SK-N-SH (cell line): ENCODE data around the gene CENPX. TPM values are rescaled to one million over a fixed set of nuclear protein-coding genes. Genes with fewer than 3 reads are reported as not detected.
A peak's percentile ranks its signal among the peaks of the same experiment; 100 is the strongest.

ENCODE experiments used
- CTCF ChIA-PET: fragments of 300-600, 350-600 bp; formaldehyde crosslinking; extraction: SDS; loops from one replicate; lab custom pipeline; 2021; lab: Yijun Ruan, JAX
- POLR2A ChIA-PET: fragments of 350-600 bp; sonication (Branson Sonifier 250); formaldehyde crosslinking; extraction: SDS; loops from one replicate; lab custom pipeline; 2020; ENCODE audit warnings: antibody characterized with exemption, inconsistent platforms; lab: Yijun Ruan, JAX
- DNase-seq: peaks from one replicate; pipeline ENCODE4 v3.0.0; 2012
- H2AFZ ChIP-seq: fragments of 200-600 bp; sonication (generic); 2 replicates; pipeline ENCODE4 v1.8.1; 2016; ENCODE audit warnings: antibody characterized with exemption, mild to moderate bottlenecking, low read depth
- H3F3A ChIP-seq: fragments of 200-600 bp; sonication (generic); replicated peaks from 2 replicates; pipeline ENCODE3; 2016; ENCODE audit warnings: antibody characterized with exemption, mild to moderate bottlenecking; ENCODE audit not compliant: insufficient read depth
- H3K27ac ChIP-seq, 2 experiments: fragments of 200-500 bp in 1 of 2; fragments of 200-600 bp in 1 of 2; sonication (Bioruptor generic) in 1 of 2; sonication (generic), shearing (Covaris generic) in 1 of 2; 2 replicates each; pipeline versions ENCODE4 v1.5.1 to v1.6.1; 2014 to 2016; ENCODE audit warnings: low read depth in 2 of 2, inconsistent platforms in 1 of 2, low read length in 1 of 2, mild to moderate bottlenecking in 1 of 2, mixed read lengths in 1 of 2
- H3K27me3 ChIP-seq: fragments of 200-600 bp; sonication (generic), shearing (Covaris generic); 2 replicates; pipeline ENCODE4 v1.6.1; 2016; ENCODE audit warnings: mixed run types; ENCODE audit not compliant: insufficient read depth
- H3K36me3 ChIP-seq, 2 experiments: fragments of 200-500 bp in 1 of 2; fragments of 200-600 bp in 1 of 2; sonication (Bioruptor generic) in 1 of 2; sonication (generic) in 1 of 2; replicated peaks in 1 of 2; 2 replicates each; pipeline versions ENCODE3 to v1.5.1; 2014 to 2016; ENCODE audit warnings: low read length in 1 of 2, mild to moderate bottlenecking in 1 of 2; ENCODE audit not compliant: insufficient read depth in 2 of 2, control insufficient read depth in 1 of 2
- H3K4me1 ChIP-seq, 2 experiments: fragments of 200-500 bp in 1 of 2; fragments of 200-600 bp in 1 of 2; sonication (Bioruptor generic) in 1 of 2; sonication (generic), shearing (Covaris generic) in 1 of 2; 2 replicates each; pipeline versions ENCODE4 v1.5.1 to v1.6.1; 2014 to 2016; ENCODE audit warnings: low read depth in 1 of 2, low read length in 1 of 2, mixed run types in 1 of 2; ENCODE audit not compliant: insufficient read depth in 2 of 2, control insufficient read depth in 1 of 2
- H3K4me2 ChIP-seq: fragments of 200-600 bp; sonication (generic), shearing (Covaris generic); 2 replicates; pipeline ENCODE4 v1.6.1; 2017; ENCODE audit warnings: mixed run types
- H3K4me3 ChIP-seq, 2 experiments: fragments of 200-500 bp in 1 of 2; fragments of 200-600 bp in 1 of 2; sonication (Bioruptor generic) in 1 of 2; sonication (generic), shearing (Covaris generic) in 1 of 2; 2 replicates each; pipeline versions ENCODE4 v1.5.1 to v1.8.1; 2014 to 2016; ENCODE audit warnings: low read depth in 2 of 2, inconsistent platforms in 1 of 2, low read length in 1 of 2, mild to moderate bottlenecking in 1 of 2, mixed read lengths in 1 of 2, moderate library complexity in 1 of 2
- H3K79me2 ChIP-seq: fragments of 200-600 bp; sonication (generic); 2 replicates; pipeline ENCODE4 v1.8.1; 2017; ENCODE audit warnings: mild to moderate bottlenecking; ENCODE audit not compliant: insufficient read depth
- H3K9ac ChIP-seq: fragments of 200-600 bp; sonication (generic); 2 replicates; pipeline ENCODE4 v1.6.1; 2017; ENCODE audit warnings: mixed run types
- H3K9me2 ChIP-seq: fragments of 200-600 bp; sonication (generic); 2 replicates; pipeline ENCODE4 v1.6.1; 2017; ENCODE audit warnings: mixed run types
- H3K9me3 ChIP-seq: fragments of 200-600 bp; sonication (generic); 2 replicates; pipeline ENCODE4 v1.6.1; 2017; ENCODE audit warnings: mixed run types, mild to moderate bottlenecking, moderate library complexity
- H4K20me1 ChIP-seq: fragments of 200-600 bp; sonication (generic); 2 replicates; pipeline ENCODE4 v1.6.1; 2017; ENCODE audit warnings: mild to moderate bottlenecking, mixed run types; ENCODE audit not compliant: insufficient read depth
- CHD2 ChIP-seq: fragments of 150-350 bp; IDR thresholded peaks from 2 replicates; pipeline ENCODE4 v1.6.1; 2018; ENCODE audit warnings: low read length; ENCODE audit not compliant: partially characterized antibody
- GABPA ChIP-seq: IDR thresholded peaks from 2 replicates; pipeline ENCODE4 v1.4.0; 2012; ENCODE audit warnings: low read depth, mild to moderate bottlenecking
- MXI1 ChIP-seq: IDR thresholded peaks from 2 replicates; pipeline ENCODE4 v1.6.1; 2012; ENCODE audit warnings: mild to moderate bottlenecking, low read depth, low read length, improper control_type of control experiment
- NRF1 ChIP-seq: IDR thresholded peaks from 2 replicates; pipeline ENCODE4 v1.6.1; 2012; ENCODE audit warnings: low read depth, mild to moderate bottlenecking, low read length
- POLR2AphosphoS5 ChIP-seq: IDR thresholded peaks from 2 replicates; pipeline ENCODE4 v1.6.1; 2012; ENCODE audit warnings: low read depth, low read length
- RCOR1 ChIP-seq: fragments of 150-350 bp; IDR thresholded peaks from 2 replicates; pipeline ENCODE4 v1.6.1; 2017; ENCODE audit warnings: antibody characterized with exemption, low read length
- SIN3A ChIP-seq: IDR thresholded peaks from 2 replicates; pipeline ENCODE4 v1.6.1; 2012; ENCODE audit warnings: low read depth, mild to moderate bottlenecking, low read length, moderate library complexity, borderline replicate concordance
- TAF1 ChIP-seq: IDR thresholded peaks from 2 replicates; pipeline ENCODE4 v1.6.1; 2012; ENCODE audit warnings: low read depth, mild to moderate bottlenecking, low read length, moderate library complexity, borderline replicate concordance
- TCF12 ChIP-seq: IDR thresholded peaks from 2 replicates; pipeline ENCODE4 v1.4.0; 2012
- WGBS: methylation state at CpG from one replicate; pipeline ENCODE4 v1.1.6; 2017; ENCODE audit warnings: low lambda C conversion rate; 5-methylcytosine and 5-hydroxymethylcytosine counted together
- polyA plus RNA-seq, 3 experiments: library from polyadenylated mRNA; depleted of rRNA; stranded (reverse); fragments of >200 nt; gene quantifications; 2 replicates each; pipeline ENCODE4 v1.2.3, GENCODE V29; 2012
- TF ChIP-seq, protein P1 (sequence below): IDR thresholded peaks from 2 replicates; pipeline ENCODE4 v1.6.1; 2012; ENCODE audit warnings: mild to moderate bottlenecking, low read depth, low read length, moderate library complexity
- TF ChIP-seq, protein P2 (sequence below): IDR thresholded peaks from 2 replicates; pipeline ENCODE4 v1.4.0; 2012; ENCODE audit warnings: low read depth
- TF ChIP-seq, protein P3 (sequence below): fragments of 200-600 bp; sonication (generic); IDR thresholded peaks from 2 replicates; pipeline ENCODE4 v1.6.1; 2017; ENCODE audit warnings: antibody characterized with exemption, mild to moderate bottlenecking, moderate library complexity

Gene CENPX
- polyA plus RNA-seq, 1 of the 3 experiments (the other 2 are of a cell fraction), result 255 TPM

DNA sequence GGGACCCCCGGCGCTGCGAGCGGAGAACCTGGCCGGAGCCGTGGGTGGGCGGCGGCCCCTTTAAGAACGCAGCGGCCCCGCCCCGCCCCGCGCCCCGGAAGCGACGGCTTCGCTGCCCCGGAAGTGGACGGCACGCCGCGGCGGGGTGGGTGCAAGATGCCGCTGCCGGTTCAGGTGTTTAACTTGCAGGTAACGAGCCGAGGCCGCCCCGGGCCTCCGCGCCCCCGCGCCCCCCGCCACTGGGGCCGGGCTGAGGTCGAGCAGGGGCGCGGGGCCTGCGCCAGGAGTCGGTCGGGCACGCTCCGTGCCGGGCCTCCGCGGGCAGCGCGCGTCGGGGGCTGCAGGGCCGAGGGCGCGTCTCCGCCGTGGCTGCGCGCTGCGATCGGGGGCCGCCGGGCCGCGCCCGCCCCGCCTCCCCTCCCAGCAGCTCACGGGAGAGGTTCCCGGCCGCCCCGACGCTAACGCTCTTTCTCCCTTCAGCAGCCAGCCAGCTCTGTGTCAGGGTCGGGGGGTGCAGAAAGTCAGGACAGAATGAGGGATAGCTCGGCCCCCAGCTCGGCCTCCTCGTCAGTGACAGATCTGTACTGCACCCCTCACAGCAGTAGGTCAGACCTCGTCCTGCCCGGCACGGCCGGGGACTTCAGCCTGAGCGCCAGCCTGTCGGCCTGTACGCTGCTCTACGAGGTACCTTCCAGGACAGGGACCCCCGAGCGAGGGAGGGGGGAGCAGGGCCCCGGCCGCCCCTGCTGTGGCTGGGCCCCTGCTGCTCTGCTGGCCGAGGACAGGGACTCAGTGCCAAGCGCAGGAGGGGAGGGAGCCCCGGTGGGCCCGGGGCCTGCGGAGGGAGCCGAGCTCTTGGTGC lies 29.3 kb upstream of the CENPX start, which contains the start of the genes GPS1 and RFNG:
TSS of gene GPS1 (plus strand) at position 123 of the 862 bp plus-strand sequence. CDS start at position 157, 34 bp downstream.
TSS of gene RFNG (minus strand) at position 36 of the 862 bp plus-strand sequence. CDS start 45 bp downstream, outside the sequence.
- H3K9me2 ChIP-seq, result no peaks in the 10 kb centered on the region
- H3K4me2 ChIP-seq, result peak within 1 kb of the TSS; percentile 100
- peak within 1 kb of the TSS; percentile 37 to 74; a peak in 3 of 4 replicates for H3K27ac ChIP-seq
- H3K9me3 ChIP-seq, result no peaks in the 10 kb centered on the region
- 0% methylated on average over 2 of the region's 94 CpGs for WGBS
- peaks cover 14% of the 10 kb centered on the region; the same call in 1 of the 2 replicates for H4K20me1 ChIP-seq
- H3F3A ChIP-seq, result peaks cover 3% of the 10 kb centered on the region
- no peaks in the 10 kb centered on the region for H3K27me3 ChIP-seq
- POLR2A ChIA-PET, result interaction anchor here (0.6 to 1.0 kb wide), 4 partner anchors 8 to 21 kb away, joined by 3 to 4 read pairs (median 3); partner anchors contain the start of genes DCXR and DUS1L
- peak within 1 kb of the TSS; percentile 32; the same call in 1 of the 2 replicates for H2AFZ ChIP-seq
- H3K36me3 ChIP-seq, result peaks cover 35 to 69% of the 10 kb centered on the region in 2 experiments
- TF ChIP-seq, protein P1, sequence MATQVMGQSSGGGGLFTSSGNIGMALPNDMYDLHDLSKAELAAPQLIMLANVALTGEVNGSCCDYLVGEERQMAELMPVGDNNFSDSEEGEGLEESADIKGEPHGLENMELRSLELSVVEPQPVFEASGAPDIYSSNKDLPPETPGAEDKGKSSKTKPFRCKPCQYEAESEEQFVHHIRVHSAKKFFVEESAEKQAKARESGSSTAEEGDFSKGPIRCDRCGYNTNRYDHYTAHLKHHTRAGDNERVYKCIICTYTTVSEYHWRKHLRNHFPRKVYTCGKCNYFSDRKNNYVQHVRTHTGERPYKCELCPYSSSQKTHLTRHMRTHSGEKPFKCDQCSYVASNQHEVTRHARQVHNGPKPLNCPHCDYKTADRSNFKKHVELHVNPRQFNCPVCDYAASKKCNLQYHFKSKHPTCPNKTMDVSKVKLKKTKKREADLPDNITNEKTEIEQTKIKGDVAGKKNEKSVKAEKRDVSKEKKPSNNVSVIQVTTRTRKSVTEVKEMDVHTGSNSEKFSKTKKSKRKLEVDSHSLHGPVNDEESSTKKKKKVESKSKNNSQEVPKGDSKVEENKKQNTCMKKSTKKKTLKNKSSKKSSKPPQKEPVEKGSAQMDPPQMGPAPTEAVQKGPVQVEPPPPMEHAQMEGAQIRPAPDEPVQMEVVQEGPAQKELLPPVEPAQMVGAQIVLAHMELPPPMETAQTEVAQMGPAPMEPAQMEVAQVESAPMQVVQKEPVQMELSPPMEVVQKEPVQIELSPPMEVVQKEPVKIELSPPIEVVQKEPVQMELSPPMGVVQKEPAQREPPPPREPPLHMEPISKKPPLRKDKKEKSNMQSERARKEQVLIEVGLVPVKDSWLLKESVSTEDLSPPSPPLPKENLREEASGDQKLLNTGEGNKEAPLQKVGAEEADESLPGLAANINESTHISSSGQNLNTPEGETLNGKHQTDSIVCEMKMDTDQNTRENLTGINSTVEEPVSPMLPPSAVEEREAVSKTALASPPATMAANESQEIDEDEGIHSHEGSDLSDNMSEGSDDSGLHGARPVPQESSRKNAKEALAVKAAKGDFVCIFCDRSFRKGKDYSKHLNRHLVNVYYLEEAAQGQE, result no peak
- TF ChIP-seq POLR2AphosphoS5 (peak; percentile 59), GABPA (peak; percentile 91), MXI1 (peak; percentile 80), SIN3A (peak; percentile 69; the same call in 1 of the 2 replicates), RCOR1 (no peak), TAF1 (peak; percentile 61), TCF12 (no peak), NRF1 (no peak), CHD2 (peak; percentile 60)
- TF ChIP-seq, protein P2, sequence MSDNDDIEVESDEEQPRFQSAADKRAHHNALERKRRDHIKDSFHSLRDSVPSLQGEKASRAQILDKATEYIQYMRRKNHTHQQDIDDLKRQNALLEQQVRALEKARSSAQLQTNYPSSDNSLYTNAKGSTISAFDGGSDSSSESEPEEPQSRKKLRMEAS, result peak; percentile 87
- TF ChIP-seq, protein P3, sequence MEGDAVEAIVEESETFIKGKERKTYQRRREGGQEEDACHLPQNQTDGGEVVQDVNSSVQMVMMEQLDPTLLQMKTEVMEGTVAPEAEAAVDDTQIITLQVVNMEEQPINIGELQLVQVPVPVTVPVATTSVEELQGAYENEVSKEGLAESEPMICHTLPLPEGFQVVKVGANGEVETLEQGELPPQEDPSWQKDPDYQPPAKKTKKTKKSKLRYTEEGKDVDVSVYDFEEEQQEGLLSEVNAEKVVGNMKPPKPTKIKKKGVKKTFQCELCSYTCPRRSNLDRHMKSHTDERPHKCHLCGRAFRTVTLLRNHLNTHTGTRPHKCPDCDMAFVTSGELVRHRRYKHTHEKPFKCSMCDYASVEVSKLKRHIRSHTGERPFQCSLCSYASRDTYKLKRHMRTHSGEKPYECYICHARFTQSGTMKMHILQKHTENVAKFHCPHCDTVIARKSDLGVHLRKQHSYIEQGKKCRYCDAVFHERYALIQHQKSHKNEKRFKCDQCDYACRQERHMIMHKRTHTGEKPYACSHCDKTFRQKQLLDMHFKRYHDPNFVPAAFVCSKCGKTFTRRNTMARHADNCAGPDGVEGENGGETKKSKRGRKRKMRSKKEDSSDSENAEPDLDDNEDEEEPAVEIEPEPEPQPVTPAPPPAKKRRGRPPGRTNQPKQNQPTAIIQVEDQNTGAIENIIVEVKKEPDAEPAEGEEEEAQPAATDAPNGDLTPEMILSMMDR, result no peak
- peak within 1 kb of the TSS; percentile 99 to 100 for H3K4me3 ChIP-seq
- H3K9ac ChIP-seq, result peak within 1 kb of the TSS; percentile 95
- H3K79me2 ChIP-seq, result peaks cover 49% of the 10 kb centered on the region
- DNase-seq, result peak; percentile 99
- peaks cover 0 to 25% of the 10 kb centered on the region in 2 experiments; a peak in 2 of 4 replicates for H3K4me1 ChIP-seq
- CTCF ChIA-PET, result interaction anchor here (0.8 to 5.1 kb wide), 9 partner anchors 12 to 182 kb away, joined by 3 to 45 read pairs (median 3); partner anchors contain the start of genes DCXR and FASN
